DND-41 (cell line): ENCODE data around the gene ATF2.

Experiments used
- EZH2 ChIP-seq: IDR thresholded peaks from 3 replicates; pipeline ENCODE4 v1.6.1; 2012; ENCODE audit warnings: borderline replicate concordance, low read depth, mild to moderate bottlenecking, moderate library complexity, low read length, inconsistent platforms; ENCODE audit not compliant: severe bottlenecking
- TF ChIP-seq, protein P1 (sequence below): IDR thresholded peaks from 2 replicates; pipeline ENCODE4 v1.5.1; 2012; ENCODE audit warnings: borderline replicate concordance, low read length, moderate library complexity, mild to moderate bottlenecking; ENCODE audit not compliant: poor library complexity, severe bottlenecking; ENCODE audit errors: extremely low read depth

DNA sequence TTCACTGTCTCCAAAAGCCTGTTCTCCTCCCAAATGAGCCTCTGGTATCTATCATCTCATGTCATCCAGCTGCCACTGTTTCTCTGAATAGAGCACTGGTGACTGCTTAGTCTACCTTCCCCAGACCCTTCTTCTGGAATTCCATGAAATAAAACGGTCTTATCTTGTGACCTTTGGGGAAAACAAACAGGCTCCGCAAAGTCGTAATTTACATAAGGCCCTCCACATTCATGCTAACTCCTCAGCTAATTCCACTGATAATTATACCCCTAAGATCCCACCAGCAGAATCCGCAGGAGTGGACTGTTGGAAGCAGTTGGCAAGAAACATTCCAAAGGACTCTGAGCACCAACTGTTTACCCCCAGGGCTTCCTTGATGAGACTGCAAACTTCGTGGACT lies 129.0 kb downstream of the ATF2 start:
- TF ChIP-seq, protein P1, sequence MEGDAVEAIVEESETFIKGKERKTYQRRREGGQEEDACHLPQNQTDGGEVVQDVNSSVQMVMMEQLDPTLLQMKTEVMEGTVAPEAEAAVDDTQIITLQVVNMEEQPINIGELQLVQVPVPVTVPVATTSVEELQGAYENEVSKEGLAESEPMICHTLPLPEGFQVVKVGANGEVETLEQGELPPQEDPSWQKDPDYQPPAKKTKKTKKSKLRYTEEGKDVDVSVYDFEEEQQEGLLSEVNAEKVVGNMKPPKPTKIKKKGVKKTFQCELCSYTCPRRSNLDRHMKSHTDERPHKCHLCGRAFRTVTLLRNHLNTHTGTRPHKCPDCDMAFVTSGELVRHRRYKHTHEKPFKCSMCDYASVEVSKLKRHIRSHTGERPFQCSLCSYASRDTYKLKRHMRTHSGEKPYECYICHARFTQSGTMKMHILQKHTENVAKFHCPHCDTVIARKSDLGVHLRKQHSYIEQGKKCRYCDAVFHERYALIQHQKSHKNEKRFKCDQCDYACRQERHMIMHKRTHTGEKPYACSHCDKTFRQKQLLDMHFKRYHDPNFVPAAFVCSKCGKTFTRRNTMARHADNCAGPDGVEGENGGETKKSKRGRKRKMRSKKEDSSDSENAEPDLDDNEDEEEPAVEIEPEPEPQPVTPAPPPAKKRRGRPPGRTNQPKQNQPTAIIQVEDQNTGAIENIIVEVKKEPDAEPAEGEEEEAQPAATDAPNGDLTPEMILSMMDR: no peak
- TF ChIP-seq EZH2: no peak
